Right forelimb (tissue), 1 donor: Measurements from ENCODE around the gene PIK3IP1.
A peak's percentile ranks its signal among the peaks of the same experiment; 100 is the strongest.

Experiments used
- DNase-seq: peaks from one replicate; pipeline ENCODE4 v3.0.0-alpha.2; 2018

The PIK3IP1 gene

DNA sequence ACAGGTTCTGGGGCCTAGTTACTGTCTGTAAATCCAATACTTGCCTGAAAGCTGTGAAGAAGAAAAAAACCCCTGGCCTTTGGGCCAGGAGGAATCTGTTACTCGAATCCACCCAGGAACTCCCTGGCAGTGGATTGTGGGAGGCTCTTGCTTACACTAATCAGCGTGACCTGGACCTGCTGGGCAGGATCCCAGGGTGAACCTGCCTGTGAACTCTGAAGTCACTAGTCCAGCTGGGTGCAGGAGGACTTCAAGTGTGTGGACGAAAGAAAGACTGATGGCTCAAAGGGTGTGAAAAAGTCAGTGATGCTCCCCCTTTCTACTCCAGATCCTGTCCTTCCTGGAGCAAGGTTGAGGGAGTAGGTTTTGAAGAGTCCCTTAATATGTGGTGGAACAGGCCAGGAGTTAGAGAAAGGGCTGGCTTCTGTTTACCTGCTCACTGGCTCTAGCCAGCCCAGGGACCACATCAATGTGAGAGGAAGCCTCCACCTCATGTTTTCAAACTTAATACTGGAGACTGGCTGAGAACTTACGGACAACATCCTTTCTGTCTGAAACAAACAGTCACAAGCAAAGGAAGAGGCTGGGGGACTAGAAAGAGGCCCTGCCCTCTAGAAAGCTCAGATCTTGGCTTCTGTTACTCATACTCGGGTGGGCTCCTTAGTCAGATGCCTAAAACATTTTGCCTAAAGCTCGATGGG is 13.5 kb downstream of the PIK3IP1 start:
- no peak for DNase-seq

DNA sequence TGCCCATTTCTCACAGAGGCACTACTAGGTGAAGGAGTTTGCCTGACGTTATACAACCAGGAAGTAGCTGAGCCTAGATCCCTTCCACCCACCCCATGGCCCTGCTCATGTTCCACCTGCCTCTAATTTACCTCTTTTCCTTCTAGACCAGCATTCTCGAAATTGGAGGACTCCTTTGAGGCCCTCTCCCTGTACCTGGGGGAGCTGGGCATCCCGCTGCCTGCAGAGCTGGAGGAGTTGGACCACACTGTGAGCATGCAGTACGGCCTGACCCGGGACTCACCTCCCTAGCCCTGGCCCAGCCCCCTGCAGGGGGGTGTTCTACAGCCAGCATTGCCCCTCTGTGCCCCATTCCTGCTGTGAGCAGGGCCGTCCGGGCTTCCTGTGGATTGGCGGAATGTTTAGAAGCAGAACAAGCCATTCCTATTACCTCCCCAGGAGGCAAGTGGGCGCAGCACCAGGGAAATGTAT is 14.1 kb downstream of the PIK3IP1 start:
- no peak for DNase-seq

DNA sequence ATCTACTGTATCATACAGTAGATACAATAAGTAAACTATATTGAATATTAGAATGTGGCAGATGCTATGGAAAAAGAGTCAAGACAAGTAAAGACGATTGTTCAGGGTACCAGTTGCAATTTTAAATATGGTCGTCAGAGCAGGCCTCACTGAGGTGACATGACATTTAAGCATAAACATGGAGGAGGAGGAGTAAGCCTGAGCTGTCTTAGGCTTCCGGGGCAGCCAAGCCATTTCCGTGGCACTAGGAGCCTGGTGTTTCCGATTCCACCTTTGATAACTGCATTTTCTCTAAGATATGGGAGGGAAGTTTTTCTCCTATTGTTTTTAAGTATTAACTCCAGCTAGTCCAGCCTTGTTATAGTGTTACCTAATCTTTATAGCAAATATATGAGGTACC is 14.5 kb downstream of the PIK3IP1 start:
- DNase-seq = no peak

DNA sequence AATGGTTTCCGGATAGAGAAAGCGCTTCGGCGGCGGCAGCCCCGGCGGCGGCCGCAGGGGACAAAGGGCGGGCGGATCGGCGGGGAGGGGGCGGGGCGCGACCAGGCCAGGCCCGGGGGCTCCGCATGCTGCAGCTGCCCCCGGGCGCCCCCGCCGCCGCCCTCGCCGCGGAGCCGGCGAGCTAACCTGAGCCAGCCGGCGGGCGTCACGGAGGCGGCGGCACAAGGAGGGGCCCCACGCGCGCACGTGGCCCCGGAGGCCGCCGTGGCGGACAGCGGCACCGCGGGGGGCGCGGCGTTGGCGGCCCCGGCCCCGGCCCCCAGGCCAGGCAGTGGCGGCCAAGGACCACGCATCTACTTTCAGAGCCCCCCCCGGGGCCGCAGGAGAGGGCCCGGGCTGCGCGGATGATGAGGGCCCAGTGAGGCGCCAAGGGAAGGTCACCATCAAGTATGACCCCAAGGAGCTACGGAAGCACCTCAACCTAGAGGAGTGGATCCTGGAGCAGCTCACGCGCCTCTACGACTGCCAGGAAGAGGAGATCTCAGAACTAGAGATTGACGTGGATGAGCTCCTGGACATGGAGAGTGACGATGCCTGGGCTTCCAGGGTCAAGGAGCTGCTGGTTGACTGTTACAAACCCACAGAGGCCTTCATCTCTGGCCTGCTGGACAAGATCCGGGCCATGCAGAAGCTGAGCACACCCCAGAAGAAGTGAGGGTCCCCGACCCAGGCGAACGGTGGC is 15.7 kb downstream of the PIK3IP1 start:
- DNase-seq = no peak

DNA sequence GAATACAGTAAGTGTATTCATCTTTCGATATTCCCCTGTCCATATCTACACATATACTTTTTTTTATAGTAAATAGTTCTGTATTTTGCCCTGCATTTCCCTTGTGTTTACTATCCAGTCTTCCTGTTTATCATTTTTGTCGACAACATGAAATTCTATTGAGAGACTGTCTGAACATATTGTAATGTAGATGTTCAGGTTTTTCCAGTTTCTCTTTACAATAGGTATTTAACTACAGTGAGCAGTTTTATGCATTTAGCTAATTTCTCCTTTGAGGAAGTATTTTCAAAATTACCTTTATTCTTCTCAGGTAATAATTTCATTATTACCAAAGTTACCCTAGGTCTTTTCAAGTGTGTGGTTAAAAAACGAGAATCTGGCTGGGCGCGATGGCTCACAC is 16.7 kb downstream of the PIK3IP1 start:
- DNase-seq = no peak

DNA sequence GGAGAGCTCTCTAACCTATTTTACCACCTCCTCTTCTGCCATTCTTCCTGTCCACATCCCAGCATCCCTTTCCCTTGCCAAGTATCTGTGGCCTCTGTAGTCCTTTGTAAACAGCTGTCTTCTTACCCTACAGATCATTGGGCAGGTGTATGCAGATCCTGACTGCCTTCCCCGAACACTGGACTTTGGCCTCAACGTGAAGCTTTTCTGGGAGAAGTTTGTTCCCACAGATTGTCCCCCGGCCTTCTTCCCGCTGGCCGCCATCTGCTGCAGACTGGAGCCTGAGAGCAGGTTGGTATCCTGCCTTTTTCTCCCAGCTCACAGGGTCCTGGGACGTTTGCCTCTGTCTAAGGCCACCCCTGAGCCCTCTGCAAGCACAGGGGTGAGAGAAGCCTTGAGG is 17.3 kb downstream of the PIK3IP1 start:
- no peak for DNase-seq

DNA sequence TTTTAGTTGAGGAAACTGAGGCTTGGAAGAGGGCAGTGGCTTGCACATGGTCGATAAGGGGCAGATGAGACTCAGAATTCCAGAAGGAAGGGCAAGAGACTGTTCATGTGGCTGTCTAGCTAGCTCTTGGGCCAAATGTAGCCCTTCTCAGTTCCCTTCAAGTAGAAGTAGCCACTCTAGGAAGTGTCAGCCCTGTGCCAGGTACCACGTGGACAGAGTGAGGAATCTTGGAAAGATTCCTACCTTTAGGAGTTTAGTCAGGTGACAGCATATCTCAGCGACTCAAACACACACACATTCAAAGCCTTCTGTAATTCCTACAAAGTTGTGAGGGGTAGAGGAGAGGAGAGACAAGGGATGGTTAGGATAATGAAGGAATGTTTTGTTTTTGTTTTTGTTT is 18.3 kb downstream of the PIK3IP1 start:
- DNase-seq = no peak

DNA sequence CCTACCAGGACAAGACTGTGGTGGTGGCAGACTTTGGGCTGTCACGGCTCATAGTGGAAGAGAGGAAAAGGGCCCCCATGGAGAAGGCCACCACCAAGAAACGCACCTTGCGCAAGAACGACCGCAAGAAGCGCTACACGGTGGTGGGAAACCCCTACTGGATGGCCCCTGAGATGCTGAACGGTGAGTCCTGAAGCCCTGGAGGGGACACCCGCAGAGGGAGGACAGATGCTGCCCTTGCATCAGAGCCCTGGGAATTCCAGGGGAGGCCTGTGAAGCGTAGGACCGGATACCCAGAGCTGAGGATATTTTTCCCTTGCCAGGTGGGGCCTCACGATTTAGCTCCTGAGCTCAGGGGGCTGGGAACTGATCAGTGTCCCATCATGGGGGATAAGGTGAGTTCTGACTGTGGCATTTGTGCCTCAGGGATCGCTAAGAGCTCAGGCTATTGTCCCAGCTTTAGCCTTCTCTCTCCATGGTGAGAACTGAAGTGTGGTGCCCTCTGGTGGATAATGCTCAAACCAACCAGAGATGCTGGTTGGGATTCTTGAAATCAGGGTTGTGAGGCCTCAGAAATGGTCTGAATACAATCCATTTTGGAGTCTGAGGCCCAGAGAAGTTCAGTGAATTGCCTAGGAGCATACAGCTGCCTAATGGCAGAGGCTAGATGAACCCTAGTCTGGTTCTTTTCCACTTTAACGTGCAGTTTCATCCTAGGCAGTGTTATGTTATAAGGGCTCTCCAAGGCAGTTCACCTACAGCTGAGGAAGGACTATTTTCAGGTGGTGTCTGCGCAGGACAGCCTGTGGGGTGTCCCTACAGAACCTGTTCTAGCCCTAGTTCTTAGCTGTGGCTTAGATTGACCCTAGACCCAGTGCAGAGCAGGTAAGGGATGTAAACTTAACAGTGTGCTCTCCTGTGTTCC is 19.5 kb downstream of the PIK3IP1 start:
- peak; percentile 58 for DNase-seq

DNA sequence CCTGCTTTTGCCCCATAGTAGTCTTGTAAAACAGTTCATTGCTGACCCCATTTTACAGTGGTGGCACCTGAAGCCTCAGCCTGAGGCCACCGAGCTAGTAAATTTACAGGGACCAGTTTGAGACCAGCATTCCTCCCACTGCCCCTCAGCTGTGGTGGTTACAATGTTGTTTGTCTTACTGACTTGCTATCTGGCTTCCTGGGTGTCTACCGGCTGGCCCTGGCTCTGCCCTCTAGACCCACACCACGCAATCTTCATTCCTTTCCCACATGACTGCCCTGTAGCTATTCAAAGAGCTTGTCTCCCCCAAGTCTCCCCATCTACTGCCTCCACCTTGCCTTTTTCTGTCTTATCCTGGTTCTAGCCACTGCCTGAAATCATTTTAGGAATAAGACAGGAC is 20.8 kb downstream of the PIK3IP1 start:
- DNase-seq = no peak

DNA sequence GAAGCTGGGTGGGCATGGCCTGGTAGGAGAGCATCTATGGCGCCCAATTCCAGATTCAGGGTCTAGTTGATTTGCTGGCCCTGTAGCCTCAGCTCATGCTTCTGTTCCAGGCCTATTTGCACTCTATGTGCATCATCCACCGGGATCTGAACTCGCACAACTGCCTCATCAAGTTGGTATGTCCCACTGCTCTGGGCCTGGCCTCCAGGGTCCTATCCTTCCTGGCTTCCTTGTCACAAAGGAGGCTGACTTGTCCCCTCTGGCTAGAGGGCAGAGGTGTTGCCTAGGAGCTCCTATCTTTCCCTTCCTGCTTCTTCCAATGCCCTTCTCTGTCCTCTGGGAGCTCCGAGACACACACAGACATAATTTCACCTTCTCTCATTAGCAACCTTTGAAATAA is 21.3 kb downstream of the PIK3IP1 start:
- no peak for DNase-seq

DNA sequence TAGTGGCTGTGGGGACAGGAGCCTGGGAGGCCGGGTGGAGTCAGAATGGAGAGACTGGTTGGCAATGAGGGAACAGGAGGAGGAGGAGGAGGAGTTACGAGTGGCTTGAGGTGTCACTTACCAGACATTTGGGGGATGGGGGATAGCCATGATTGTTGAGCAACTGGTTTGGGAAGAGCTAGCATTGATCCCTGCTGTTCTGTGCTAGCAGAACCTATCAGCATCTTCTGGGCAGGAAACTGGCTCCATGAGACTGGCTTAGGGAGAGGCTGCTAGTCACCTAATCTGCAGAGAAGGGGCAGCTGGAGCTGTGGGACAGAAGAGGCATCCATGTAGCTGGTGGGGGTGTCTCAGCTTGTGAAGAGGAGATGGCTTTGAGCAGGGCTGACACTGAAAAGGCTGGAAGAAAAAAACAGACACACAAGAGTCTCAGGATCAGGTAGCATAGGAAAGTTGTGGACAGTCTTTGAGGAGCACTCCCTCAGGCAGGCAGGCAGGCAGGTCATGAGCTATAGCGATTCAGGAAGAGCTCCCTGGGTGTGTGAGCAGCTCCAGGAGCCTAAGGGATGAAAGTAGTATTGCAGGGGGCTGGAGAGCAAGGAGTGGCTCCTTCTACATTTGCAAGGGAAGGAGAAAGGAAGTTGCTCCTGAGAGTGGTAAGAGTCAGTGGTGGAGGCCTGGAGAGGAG is 22.3 kb downstream of the PIK3IP1 start:
- DNase-seq = no peak

DNA sequence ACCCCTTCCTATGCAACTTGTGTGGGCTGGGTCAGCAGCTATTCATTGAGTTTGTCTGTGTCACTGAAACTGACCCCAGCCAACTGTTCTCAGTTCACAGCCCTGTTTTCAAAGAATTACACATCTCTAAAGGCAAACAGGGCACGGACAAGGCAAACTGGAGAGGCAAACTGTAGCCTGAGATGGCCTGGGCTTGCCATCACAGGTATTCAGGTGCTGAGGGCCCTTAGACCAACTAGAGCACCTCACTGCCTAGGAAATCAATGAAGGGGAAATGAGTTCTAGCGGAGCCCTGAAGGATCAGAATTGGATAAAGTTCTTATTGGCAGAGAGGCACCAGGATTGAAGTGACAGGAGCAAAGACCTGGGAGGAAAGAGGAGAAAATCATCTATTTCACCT is 24.0 kb downstream of the PIK3IP1 start:
- DNase-seq = no peak

DNA sequence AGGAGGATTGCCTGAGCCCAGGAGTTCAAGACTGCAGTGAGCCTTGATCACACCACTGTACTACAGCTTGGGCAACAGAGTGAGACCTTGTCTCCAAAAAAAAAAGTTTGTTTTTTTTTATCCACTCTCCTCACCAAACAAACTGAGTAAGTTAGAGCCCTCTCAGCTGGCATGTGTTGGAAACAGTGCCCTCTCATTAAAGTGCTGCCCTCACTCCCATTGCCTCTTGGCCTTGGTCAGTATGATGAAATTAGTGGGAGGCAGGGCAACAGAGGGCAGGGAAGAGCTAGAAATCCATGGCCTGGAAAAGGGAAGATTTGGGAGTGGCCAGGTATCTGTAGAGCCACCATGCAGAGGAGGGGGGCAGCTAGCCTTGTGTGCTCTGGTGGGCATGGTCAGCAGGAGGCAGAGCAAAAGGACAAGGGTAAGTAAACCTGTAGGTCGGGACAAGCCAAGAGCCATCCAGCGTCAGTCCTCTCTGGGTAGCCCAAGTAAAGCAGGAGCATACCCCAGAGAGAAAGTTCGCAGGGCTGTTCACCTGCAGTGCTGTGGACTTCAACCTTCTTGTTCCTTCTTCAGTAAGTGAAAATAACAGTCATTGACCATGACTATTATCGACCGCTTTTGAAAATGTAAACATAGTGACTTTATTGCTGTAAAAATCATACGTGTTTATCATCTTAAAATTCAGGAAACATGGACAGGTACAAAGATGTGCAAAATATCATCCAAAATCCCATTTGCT is 28.2 kb downstream of the PIK3IP1 start:
- no peak for DNase-seq

DNA sequence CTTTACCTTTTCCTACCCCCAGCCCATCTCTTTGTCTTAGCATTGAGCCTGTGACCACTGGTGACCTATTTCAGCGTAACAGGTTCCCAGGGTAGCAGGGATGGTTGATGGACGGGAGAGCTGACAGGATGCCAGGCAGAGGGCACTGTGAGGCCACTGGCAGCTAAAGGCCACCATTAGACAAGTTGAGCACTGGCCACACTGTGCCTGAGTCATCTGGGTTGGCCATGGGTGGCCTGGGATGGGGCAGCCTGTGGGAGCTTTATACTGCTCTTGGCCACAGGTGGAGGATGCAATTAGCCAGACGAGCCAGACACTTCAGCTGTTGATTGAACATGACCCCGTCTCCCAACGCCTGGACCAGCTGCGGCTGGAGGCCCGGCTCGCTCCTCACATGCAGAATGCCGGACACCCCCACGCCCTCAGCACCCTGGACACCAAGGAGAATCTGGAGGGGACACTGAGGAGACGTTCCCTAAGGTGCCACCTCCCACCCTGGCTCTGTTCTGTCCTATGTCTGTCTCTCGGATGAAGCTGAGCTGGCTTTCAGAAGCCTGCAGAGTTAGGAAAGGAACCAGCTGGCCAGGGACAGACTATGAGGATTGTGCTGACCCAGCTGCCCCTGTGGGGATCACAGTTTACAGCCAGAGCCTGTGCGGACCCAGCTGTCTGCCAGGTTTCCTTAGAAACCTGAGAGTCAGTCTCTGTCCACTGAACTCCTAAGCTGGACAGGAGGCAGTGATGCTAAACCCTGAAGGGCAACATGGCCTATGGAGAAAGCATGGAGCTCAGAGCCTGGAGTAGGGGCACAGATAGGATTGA is 29.8 kb downstream of the PIK3IP1 start:
- DNase-seq = no peak

DNA sequence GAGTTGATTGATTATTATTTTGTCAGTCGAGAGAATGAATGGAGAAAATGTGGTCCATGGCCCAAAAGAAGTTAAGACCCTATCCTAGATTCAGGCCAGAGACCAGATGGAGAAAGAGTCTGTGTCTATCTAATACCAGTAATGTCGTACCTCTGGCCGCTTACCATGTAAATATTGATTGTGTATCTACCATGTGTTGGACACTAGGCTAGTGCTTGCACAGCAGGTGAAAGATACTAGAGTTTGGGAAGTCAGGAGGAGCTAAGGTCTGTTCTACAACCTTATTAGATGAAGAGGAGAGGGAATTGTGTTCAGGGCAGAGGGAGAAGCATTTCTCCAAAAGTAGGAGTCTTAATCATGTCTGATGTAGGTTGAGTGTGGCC is 31.8 kb downstream of the PIK3IP1 start:
- DNase-seq = no peak

DNA sequence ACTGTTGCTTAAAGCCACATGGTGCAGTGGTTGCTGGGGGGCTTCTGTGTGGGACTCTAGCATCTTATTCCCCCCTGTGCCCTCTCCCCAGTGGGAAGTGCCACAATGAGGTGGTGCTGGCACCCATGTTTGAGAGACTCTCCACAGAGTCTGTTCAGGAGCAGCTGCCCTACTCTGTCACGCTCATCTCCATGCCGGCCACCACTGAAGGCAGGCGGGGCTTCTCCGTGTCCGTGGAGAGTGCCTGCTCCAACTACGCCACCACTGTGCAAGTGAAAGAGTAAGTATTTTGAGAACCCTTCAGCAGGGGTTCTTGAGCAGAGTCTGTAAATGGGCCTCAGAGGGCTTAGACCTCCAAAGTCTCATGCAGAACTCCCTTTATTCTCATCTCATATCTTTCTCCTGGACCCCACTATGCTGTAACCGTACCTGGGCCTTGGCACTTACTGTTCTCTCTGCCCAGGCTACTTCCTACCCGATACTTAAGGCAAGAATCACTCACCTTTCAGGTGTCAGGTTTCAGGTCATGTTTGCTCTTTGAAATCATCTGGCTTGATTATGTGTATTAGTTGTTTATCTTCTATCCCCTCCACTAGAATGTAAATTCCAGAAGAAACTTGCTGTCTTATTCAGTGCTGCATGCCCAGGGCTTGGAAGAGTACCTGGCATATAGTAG is 32.4 kb downstream of the PIK3IP1 start:
- DNase-seq = no peak

DNA sequence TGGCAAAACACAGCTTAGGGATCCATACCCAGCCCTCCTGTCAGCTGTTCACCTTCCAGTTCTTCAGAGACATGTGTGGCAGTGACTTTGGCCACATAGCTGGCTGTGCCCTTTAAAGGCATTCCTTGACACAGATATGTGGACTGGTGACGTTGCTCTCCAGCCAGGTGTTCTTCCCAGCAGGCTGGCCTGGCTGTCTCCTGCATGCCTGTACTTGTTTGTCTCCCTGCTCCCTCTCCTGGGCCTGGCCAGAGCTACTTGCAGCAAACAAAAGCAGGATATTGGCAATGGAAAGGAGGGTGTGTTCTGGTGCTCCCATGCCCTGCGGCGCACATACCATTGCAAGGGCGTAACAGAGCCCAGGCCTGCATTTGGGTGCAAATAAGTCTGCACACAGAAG is 38.3 kb downstream of the PIK3IP1 start:
- DNase-seq = no peak

DNA sequence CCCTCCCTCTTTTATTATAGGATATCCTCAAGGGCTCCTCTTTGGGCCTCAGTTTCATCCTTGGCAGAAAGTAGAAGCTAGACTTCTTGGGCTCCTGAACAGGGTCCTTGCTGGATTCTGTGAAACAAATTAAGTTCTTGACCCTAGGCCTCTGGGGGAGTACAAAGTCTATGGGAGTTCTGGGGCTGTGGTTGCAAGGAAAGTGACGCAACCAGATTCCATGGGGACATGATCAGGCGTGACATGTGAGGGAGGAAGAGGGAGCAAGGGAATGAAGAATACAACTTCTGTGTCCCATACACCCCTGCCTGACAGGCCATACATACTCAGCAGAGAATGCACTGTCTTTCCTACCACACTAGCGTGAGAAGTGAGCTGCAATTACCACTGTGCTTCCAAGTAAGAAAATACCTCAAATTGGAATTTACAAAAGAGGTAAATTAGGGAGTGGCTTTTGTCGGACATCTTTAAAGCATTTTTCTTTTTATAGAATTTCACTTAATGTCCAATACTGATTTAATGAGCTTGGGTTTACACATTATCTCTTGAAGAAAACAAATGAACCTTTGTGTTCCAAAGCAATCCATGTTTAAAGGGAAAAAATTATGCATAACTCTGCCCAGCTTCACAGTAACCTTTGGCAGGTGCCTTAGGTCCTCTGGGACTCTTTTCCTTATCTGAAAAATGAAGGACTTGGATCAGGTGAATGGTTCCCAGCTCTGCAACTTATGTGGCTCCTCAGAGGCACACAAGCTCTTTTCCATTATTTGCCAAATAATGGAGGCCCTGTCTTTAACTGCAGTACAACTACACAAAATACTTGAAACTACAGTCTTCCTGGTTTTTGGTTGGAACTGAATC is 41.3 kb downstream of the PIK3IP1 start:
- no peak for DNase-seq
